Prostate gland (tissue), 2 donors: Measurements from ENCODE around the gene PRRT3.

ENCODE experiments used
- CTCF ChIP-seq, 4 experiments: fragments of 200-600 bp in 2 of 4; fragments of 450-650 bp in 2 of 4; sonication (generic) in 2 of 4; IDR thresholded peaks; 1 replicate in 3 of 4; 2 replicates in 1 of 4; pipeline ENCODE4 v1.5.1; 2016 to 2019; ENCODE audit warnings: antibody characterized with exemption in 4 of 4, mild to moderate bottlenecking in 2 of 4, moderate library complexity in 2 of 4
- POLR2AphosphoS5 ChIP-seq: sonication (generic); formaldehyde crosslinking; IDR thresholded peaks from one replicate; pipeline ENCODE4 v1.6.1; 2017; ENCODE audit warnings: antibody characterized with exemption

- TF ChIP-seq CTCF (IDR thresholded peaks at IDR 0.05) (no peak), POLR2AphosphoS5 (no peak)
These were observed 7.9 kb downstream of the PRRT3 start for GRCh38 chr3:9944271-9944670.
